GM12864 (cell line): ENCODE data around the gene C1orf87.

Experiments
- DNase-seq: peaks from one replicate; pipeline ENCODE4 v3.0.0-alpha.2; 2011; ENCODE audit warnings: low read depth
- H3K4me3 ChIP-seq: 2 replicates; pipeline ENCODE4 v1.5.1; 2011; ENCODE audit warnings: mild to moderate bottlenecking, low read depth, low read length, control low read depth
- CTCF ChIP-seq: IDR thresholded peaks from 2 replicates; pipeline ENCODE4 v1.5.1; 2011; ENCODE audit warnings: low read depth, mild to moderate bottlenecking, moderate library complexity, low read length, control low read depth, inconsistent platforms; ENCODE audit errors: missing control alignments

C1orf87 gene

DNA sequence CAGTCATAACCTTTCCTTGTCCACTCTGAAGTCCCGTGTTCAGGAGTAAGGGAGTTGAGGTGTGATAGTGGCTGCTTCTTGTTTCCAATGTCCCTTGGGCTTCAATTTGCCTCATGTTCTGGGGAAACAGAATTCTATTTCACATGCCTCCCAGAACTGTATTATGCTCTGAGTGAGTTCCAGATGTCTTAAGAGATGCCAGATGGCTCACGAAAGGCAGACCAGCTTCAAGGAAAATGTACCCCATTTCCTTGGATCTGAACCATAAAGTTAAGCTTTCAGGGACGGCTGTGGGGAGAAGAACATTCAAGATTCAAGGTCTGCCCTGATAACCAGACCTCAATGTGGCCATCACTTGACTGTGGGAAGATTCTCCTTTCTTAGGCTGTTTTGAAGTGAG, 42.4 kb downstream of the C1orf87 start:
- TF ChIP-seq CTCF, result no peak
- no peak overlapping the region for H3K4me3 ChIP-seq
- DNase-seq, result no peak

DNA sequence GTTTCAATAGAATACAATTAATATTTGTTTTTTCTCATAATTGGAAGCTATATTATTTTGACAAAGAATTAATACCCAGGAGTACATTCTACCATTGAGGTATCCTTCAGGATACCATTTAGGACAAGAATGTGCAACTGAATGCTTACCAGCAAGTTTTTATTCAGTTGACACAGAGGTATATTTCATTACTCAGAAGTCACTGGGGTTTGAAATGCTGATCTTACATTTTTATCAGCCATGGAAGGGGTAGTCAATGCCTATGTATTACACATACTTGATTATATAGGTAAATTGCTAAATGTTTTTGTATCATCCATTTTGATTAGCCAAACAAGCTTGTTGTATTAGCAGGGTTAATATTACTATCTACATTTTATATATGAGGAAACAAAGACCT, 48.0 kb downstream of the C1orf87 start:
- no peak for TF ChIP-seq CTCF

DNA sequence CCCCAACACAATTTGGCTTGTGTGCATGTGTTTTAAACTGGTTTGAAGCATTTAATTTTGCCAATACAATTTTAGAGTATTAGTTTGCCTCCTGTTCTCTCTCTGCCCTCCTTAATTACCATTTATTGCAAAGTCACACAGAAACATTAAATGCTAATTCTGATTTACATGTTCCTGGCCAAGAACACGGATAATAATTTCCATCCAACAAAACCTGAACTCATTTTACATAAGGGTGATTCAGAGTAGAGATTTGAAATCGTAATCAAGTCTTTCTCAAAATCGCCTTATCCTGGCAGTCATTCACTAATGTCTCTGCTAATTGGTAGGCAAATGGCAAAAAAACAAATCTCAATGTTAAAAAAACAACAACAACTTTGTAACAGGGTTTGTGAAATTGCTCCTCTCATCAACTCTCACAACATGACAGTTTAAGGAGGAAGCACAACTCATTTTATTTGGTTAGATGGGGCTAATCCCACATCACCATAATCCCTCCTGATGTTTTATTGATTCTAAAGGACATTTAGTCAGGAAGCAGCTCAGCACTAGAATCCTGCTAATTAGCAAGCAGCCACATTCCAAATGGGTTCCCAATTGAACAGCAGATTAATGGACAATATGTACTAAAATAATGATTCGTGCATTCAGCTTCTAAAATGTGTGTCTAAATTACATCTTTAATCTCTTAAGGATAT, 55.9 kb downstream of the C1orf87 start:
- no peak for DNase-seq
- TF ChIP-seq CTCF, result no peak
- no peak overlapping the region for H3K4me3 ChIP-seq

More for the DNA sequence above, 48.0 kb downstream of the C1orf87 start:
- no peak for DNase-seq
- H3K4me3 ChIP-seq, result no peak overlapping the region

DNA sequence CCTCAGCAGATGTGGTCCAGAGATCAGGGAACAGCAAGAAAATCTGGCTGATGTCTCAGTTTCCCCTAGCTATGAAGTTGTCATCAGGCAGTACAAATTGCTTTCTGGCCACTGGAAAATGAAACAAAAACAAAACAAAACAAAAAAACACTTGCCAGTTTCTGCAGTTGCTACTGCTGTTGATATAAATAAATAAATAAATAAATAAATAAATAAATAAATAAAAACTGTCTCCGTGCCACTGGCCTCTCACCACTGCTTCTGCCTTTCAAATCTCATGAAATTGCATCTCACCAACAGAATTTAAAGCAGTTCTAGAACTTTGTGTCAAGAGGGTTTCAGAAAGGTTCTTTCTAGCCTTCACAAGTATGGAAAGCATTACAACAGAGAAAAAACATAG, 62.9 kb downstream of the C1orf87 start:
- no peak overlapping the region for H3K4me3 ChIP-seq
- TF ChIP-seq CTCF, result no peak
- no peak for DNase-seq

- no peak overlapping the region for H3K4me3 ChIP-seq
- DNase-seq, result no peak
- no peak for TF ChIP-seq CTCF
These were observed 65.1 kb downstream of the C1orf87 start for GRCh38 chr1:60008500-60008899.

- DNase-seq, result no peak
- no peak overlapping the region for H3K4me3 ChIP-seq
- no peak for TF ChIP-seq CTCF
These were observed 72.9 kb downstream of the C1orf87 start for GRCh38 chr1:60000625-60001024.

GRCh38 chr1:59999746-60000145, 73.8 kb downstream of the C1orf87 start:
- no peak overlapping the region for H3K4me3 ChIP-seq
- TF ChIP-seq CTCF, result no peak
- no peak for DNase-seq
